Common myeloid progenitor, CD34-positive (primary cell): Measurements from ENCODE around the gene CABLES1.

Experiments
- CTCF ChIA-PET: fragments of 350-600 bp; sonication (Branson Sonifier 250); formaldehyde crosslinking; loops from one replicate; lab custom pipeline; 2021; ENCODE audit warnings: antibody characterized with exemption; lab: Charles Lee
- POLR2A ChIA-PET: fragments of 350-600 bp; sonication (Branson Sonifier 250); formaldehyde crosslinking; loops from one replicate; lab custom pipeline; 2021; ENCODE audit warnings: antibody characterized with exemption; lab: Charles Lee
- DNase-seq, 3 donors: peaks; one replicate each; pipeline versions ENCODE4 v3.0.0 to v3.0.0-alpha.2; 2013
- H3K27ac ChIP-seq, 2 experiments: 1 replicate in 1 of 2; 2 replicates in 1 of 2; pipeline ENCODE4 v1.7.0; 2013; ENCODE audit warnings: inconsistent platforms in 2 of 2, low read length in 2 of 2, mild to moderate bottlenecking in 2 of 2, low read depth in 1 of 2, moderate library complexity in 1 of 2; ENCODE audit not compliant: severe bottlenecking in 2 of 2, insufficient read depth in 1 of 2, poor library complexity in 1 of 2
- H3K27me3 ChIP-seq, 5 experiments: replicated peaks in 2 of 5; 1 replicate in 3 of 5; 2 replicates in 2 of 5; pipeline versions ENCODE4 v1.6.1 to v1.7.0; 2013; ENCODE audit warnings: low read length in 4 of 5, mild to moderate bottlenecking in 2 of 5, moderate library complexity in 2 of 5, inconsistent platforms in 1 of 5; ENCODE audit not compliant: insufficient read depth in 5 of 5, control insufficient read depth in 4 of 5
- H3K36me3 ChIP-seq, 4 experiments: 1 replicate in 2 of 4; 2 replicates in 2 of 4; pipeline versions ENCODE4 v1.6.1 to v1.7.0; 2013; ENCODE audit warnings: low read length in 3 of 4, control low read depth in 1 of 4, mild to moderate bottlenecking in 1 of 4; ENCODE audit not compliant: control insufficient read depth in 4 of 4, insufficient read depth in 4 of 4
- H3K4me1 ChIP-seq, 4 experiments: 1 replicate in 3 of 4; 2 replicates in 1 of 4; pipeline versions ENCODE4 v1.6.1 to v1.7.1; 2013; ENCODE audit warnings: low read length in 3 of 4, mild to moderate bottlenecking in 3 of 4, control low read depth in 1 of 4, inconsistent platforms in 1 of 4, moderate library complexity in 1 of 4; ENCODE audit not compliant: control insufficient read depth in 4 of 4, insufficient read depth in 4 of 4; ENCODE audit errors: control extremely low read depth in 1 of 4
- H3K4me3 ChIP-seq, 7 experiments: 1 replicate in 4 of 7; 2 replicates in 3 of 7; pipeline versions ENCODE4 v1.5.1 to v1.7.0; 2013; ENCODE audit warnings: mild to moderate bottlenecking in 7 of 7, low read length in 6 of 7, moderate library complexity in 6 of 7, inconsistent platforms in 2 of 7, low read depth in 2 of 7, control low read depth in 1 of 7; ENCODE audit not compliant: insufficient read depth in 4 of 7, control insufficient read depth in 1 of 7; ENCODE audit errors: extremely low read depth in 1 of 7
- H3K9me3 ChIP-seq, 5 experiments: 1 replicate in 4 of 5; 2 replicates in 1 of 5; pipeline versions ENCODE4 v1.6.1 to v1.7.1; 2013; ENCODE audit warnings: low read length in 4 of 5, mild to moderate bottlenecking in 2 of 5, inconsistent platforms in 1 of 5, low read depth in 1 of 5, moderate library complexity in 1 of 5; ENCODE audit not compliant: control insufficient read depth in 4 of 5, insufficient read depth in 2 of 5; ENCODE audit errors: control extremely low read depth in 1 of 5
- WGBS: methylation state at CpG from one replicate; pipeline ENCODE4 v1.1.5; 2013; ENCODE audit not compliant: insufficient coverage; 5-methylcytosine and 5-hydroxymethylcytosine counted together

CABLES1 gene

DNA sequence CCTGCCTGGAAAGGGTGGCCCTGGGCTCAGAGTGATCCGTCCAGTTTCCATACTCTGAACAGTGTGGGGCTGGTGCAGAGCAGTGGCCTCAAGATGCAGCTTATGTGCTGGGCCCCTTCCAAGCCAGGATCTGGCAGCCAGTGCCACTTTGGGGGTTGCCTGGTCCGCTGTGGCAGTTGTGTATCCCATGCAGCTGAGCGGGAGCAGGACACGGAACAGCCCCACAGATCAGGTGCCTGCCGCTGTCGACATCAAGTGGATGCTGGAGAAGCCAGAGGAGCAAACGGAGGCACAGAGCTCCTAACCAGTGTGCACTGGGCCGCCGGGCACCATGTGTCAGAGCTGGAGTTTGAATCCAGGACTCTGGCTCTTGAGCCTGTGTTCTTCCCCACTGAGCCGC lies 112.0 kb downstream of the CABLES1 start:
- CTCF ChIA-PET = interaction anchor here (0.8 to 5.2 kb wide), 6 partner anchors 11 to 164 kb away, joined by 3 to 30 read pairs (median 3); no protein-coding TSS in a partner anchor
- peaks cover 0 to 6% (median 0%) of the 10 kb centered on the region in 5 experiments for H3K9me3 ChIP-seq

DNA sequence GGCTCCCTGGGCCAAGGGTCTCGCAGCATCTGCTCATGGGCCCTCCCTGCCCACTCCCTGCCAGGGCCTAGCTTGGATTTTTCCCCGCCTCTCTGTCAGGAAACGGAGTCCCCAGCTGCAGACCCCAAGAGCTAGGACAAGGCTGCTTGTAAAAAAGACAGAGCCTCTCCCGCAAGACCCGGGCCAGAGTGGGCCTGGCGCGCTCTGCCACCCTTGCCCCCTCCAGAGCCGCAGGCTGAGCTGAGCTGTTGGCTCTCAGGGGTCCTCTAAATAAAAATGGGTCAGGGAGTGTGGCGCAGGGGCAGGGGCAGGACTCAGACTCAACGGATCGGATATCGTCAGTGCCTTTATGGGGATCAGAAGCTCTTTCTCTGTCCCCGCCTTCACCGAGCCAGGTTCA lies 112.6 kb downstream of the CABLES1 start:
- CTCF ChIA-PET = interaction anchor here (0.9 to 5.2 kb wide), 5 partner anchors 11 to 65 kb away, joined by 3 to 30 read pairs (median 3); no protein-coding TSS in a partner anchor
- H3K4me1 ChIP-seq = peaks cover 0 to 4% (median 2%) of the 10 kb centered on the region in 4 experiments
- POLR2A ChIA-PET = no interaction called here

More for the DNA sequence above, 112.0 kb downstream of the CABLES1 start:
- H3K36me3 ChIP-seq = peaks cover 9 to 45% (median 28%) of the 10 kb centered on the region in 4 experiments
- no peak overlapping the region for H3K4me3 ChIP-seq
- peaks cover 0 to 4% (median 2%) of the 10 kb centered on the region in 4 experiments for H3K4me1 ChIP-seq
- no peak overlapping the region for H3K27ac ChIP-seq
- POLR2A ChIA-PET = no interaction called here
- no peaks in the 10 kb centered on the region for H3K27me3 ChIP-seq
- no peak for DNase-seq
- WGBS = 100% methylated on average over 9 of the region's 10 CpGs

GRCh38 chr18:23248826-23249225 lies 113.5 kb downstream of the CABLES1 start:
- Histone ChIP-seq H3K36me3 (peaks cover 10 to 58% (median 36%) of the 10 kb centered on the region in 4 experiments), H3K27ac (no peak overlapping the region), H3K27me3 (no peaks in the 10 kb centered on the region), H3K4me1 (no peaks in the 10 kb centered on the region), H3K4me3 (no peak overlapping the region), H3K9me3 (peaks cover 0 to 9% (median 0%) of the 10 kb centered on the region in 5 experiments)
- POLR2A ChIA-PET = interaction anchor here (1.1 kb wide), 1 partner anchor 14 kb away, joined by 3 read pairs; no protein-coding TSS in a partner anchor
- 96% methylated on average over 2 of the region's 2 CpGs for WGBS
- CTCF ChIA-PET = interaction anchor here (1.2 to 5.2 kb wide), 2 partner anchors 10 to 11 kb away, joined by 3 to 30 read pairs; no protein-coding TSS in a partner anchor
- no peak for DNase-seq

More for the DNA sequence above, 112.6 kb downstream of the CABLES1 start:
- 97% methylated on average over 14 of the region's 14 CpGs for WGBS
- no peak overlapping the region for H3K4me3 ChIP-seq
- peaks cover 0 to 9% (median 0%) of the 10 kb centered on the region in 5 experiments for H3K9me3 ChIP-seq
- no peak overlapping the region for H3K27ac ChIP-seq
- H3K27me3 ChIP-seq = no peaks in the 10 kb centered on the region
- peaks cover 10 to 49% (median 31%) of the 10 kb centered on the region in 4 experiments for H3K36me3 ChIP-seq
- no peak for DNase-seq

- Histone ChIP-seq H3K27ac (no peak overlapping the region), H3K4me3 (no peak overlapping the region), H3K27me3 (no peaks in the 10 kb centered on the region), H3K36me3 (peaks cover 10 to 63% (median 39%) of the 10 kb centered on the region in 4 experiments), H3K9me3 (peaks cover 0 to 9% (median 0%) of the 10 kb centered on the region in 5 experiments), H3K4me1 (no peaks in the 10 kb centered on the region)
- no peak for DNase-seq
- ChIA-PET CTCF (interaction anchor here (1.2 to 5.2 kb wide), 2 partner anchors 9 to 12 kb away, joined by 3 to 30 read pairs; no protein-coding TSS in a partner anchor), POLR2A (interaction anchor here (1.1 kb wide), 1 partner anchor 13 kb away, joined by 3 read pairs; no protein-coding TSS in a partner anchor)
- WGBS = 99% methylated on average over 7 of the region's 7 CpGs
These were observed 114.1 kb downstream of the CABLES1 start for GRCh38 chr18:23249348-23249747.

DNA sequence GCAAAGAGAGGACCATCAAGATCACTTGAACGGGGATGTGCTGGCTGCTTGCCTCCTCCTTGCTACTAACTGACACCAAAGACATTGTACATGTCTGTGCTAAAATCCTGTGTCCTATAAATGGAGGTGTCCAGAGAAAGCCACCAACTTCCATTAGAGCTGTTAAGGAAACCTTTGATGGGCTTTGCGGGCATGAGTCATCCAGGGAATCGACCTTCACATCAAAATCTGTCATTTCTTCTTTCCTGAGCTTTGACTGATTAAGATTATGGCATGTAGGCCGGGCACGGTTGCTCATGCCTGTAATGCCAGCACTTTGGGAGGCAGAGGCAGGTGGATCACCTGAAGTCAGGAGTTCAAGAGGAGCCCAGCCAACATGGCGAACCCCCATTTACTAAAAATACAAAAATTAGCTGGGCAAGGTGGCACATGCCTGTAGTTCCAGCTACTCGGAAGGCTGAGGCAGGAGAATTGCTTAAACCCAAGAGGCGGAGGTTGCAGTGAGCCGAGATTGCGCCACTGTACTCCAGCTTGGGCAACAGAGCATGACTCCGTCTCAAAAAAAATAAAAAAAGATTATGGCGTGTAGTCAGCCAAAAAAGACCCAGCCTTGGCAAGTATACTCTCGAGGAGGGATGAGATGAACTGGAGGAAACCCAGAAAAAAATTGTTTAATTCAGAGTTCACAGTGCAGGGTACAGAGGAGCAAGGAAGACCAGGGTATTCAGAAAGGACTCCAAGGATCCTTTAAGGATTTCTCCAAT lies 115.8 kb downstream of the CABLES1 start:
- H3K27me3 ChIP-seq = no peaks in the 10 kb centered on the region
- no peak overlapping the region for H3K4me3 ChIP-seq
- H3K36me3 ChIP-seq = peaks cover 12 to 68% (median 40%) of the 10 kb centered on the region in 4 experiments
- CTCF ChIA-PET = interaction anchor here (1.3 to 5.2 kb wide), 3 partner anchors 7 to 13 kb away, joined by 3 to 30 read pairs (median 5); no protein-coding TSS in a partner anchor
- H3K27ac ChIP-seq = no peak overlapping the region
- peaks cover 0 to 9% (median 0%) of the 10 kb centered on the region in 5 experiments for H3K9me3 ChIP-seq
- DNase-seq = no peak
- 96% methylated on average over 13 of the region's 13 CpGs for WGBS
- H3K4me1 ChIP-seq = no peaks in the 10 kb centered on the region
- POLR2A ChIA-PET = no interaction called here

GRCh38 chr18:23253630-23254029 lies 118.3 kb downstream of the CABLES1 start:
- no peak for DNase-seq
- CTCF ChIA-PET = interaction anchor here (0.9 to 1.2 kb wide), 3 partner anchors 13 to 106 kb away, joined by 3 to 4 read pairs (median 4); no protein-coding TSS in a partner anchor
- 95% methylated on average over 12 of the region's 12 CpGs for WGBS

More at GRCh38 chr18:23253630-23254029, 118.3 kb downstream of the CABLES1 start:
- H3K4me1 ChIP-seq = peaks cover 2 to 17% (median 15%) of the 10 kb centered on the region in 4 experiments
- no peak overlapping the region for H3K4me3 ChIP-seq
- H3K36me3 ChIP-seq = peaks cover 16 to 68% (median 36%) of the 10 kb centered on the region in 4 experiments
- peaks cover 0 to 9% (median 0%) of the 10 kb centered on the region in 5 experiments for H3K9me3 ChIP-seq
- POLR2A ChIA-PET = no interaction called here
- H3K27me3 ChIP-seq = no peaks in the 10 kb centered on the region
- H3K27ac ChIP-seq = no peak overlapping the region
